ES-I3 (cell line): ENCODE results near the gene CALN1.
"Not testable (repeated sequence)": the region's sequence is repeated elsewhere in the genome, so short reads cannot be mapped to it uniquely, and the experiment has no call there.

ENCODE experiments used
- H3K36me3 ChIP-seq: 2 replicates; pipeline ENCODE4 v1.6.1; 2013; ENCODE audit warnings: mild to moderate bottlenecking, low read length, control low read depth, moderate library complexity; ENCODE audit not compliant: insufficient read depth
- H3K4me1 ChIP-seq: 2 replicates; pipeline ENCODE4 v1.6.1; 2013; ENCODE audit warnings: mild to moderate bottlenecking, control low read depth, low read length; ENCODE audit not compliant: insufficient read depth
- H3K9ac ChIP-seq: 2 replicates; pipeline ENCODE4 v1.6.1; 2013; ENCODE audit warnings: low read depth, mild to moderate bottlenecking, low read length, moderate library complexity
- H3K9me3 ChIP-seq: 2 replicates; pipeline ENCODE4 v1.6.1; 2013; ENCODE audit warnings: mild to moderate bottlenecking, low read length, moderate library complexity; ENCODE audit not compliant: control insufficient read depth, insufficient read depth

The CALN1 gene

DNA sequence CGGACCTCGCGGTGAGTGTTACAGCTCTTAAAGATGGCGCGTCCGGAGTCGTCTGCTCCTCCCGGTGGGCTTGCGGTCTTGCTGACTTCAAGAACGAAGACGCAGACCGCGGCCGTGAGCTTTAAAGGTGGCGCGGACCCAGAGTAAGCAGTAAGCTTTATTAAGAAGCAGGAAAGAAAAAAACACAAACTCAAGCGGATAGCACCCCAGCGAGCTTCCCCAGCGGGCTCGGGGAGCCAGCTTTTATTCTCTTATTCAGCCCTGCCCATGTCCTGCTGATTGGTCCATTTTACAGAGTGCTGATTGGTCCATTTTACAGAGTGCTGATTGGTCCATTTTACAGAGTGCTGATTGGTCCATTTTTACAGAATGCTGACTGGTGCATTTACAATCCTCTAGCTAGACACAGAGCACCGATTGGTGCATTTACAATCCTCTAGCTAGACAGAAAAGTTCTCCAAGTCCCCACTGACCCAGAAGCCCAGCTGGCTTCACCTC, at the start of gene CALN1:
TSS of gene CALN1 (minus strand) at position 218 of the 498 bp plus-strand sequence.
- H3K4me1 ChIP-seq, H3K9ac ChIP-seq, H3K36me3 ChIP-seq, H3K9me3 ChIP-seq: not testable (repeated sequence)

DNA sequence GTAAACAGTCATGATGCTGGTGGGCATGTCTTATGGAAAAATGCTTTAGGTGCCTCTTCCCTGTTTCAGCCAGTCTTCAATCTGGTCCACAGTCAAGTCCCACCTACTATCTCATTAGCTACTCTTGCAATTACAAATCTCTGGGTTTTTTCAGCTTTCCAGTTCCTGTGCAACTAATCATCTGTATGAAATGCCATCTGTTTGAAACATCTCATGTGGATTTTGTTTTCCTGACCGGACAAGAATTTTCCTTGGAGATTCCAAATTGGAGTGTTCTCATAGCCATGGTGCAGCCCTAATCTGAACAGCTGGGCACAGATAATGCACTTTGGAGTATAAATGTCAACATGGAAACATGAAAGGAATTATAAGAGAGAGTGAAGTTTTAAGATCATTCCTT, 41.3 kb upstream of the CALN1 start:
- Histone ChIP-seq H3K36me3 (no peaks in the 10 kb centered on the region), H3K4me1 (no peaks in the 10 kb centered on the region), H3K9ac (no peak overlapping the region), H3K9me3 (no peaks in the 10 kb centered on the region)

DNA sequence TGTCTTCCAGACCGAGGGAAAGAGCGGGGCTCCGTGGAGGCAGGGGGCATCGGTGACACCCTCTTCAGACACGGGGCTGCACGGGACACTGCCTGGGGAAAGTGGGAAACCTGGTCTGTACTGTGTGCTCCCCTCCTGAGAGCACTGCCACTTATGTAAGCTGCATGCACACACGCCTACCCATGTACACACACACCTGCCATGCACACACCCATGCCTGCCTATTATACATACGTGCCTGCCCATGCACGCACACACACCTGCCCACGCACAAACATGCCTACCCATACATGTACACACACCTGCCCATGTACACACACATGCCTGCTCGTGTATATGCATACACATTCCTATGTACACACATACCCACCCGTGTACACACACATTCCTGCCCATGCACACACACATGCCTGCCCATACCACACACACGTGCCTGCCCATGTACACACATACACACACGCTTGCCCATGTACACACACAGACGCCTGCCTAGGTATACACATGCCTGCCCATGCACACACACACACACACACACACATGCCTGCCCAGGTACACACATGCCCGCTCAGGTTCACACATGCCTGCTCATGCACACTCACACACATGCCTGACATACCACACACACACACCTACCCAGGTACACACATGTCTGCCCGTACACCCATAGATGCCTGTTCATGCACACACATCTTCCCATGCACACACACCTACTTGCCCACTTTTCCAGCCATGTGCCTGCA, 35.5 kb upstream of the CALN1 start:
- Histone ChIP-seq H3K36me3 (no peaks in the 10 kb centered on the region), H3K9me3 (no peaks in the 10 kb centered on the region), H3K9ac (no peak overlapping the region), H3K4me1 (peaks cover 11% of the 10 kb centered on the region)

DNA sequence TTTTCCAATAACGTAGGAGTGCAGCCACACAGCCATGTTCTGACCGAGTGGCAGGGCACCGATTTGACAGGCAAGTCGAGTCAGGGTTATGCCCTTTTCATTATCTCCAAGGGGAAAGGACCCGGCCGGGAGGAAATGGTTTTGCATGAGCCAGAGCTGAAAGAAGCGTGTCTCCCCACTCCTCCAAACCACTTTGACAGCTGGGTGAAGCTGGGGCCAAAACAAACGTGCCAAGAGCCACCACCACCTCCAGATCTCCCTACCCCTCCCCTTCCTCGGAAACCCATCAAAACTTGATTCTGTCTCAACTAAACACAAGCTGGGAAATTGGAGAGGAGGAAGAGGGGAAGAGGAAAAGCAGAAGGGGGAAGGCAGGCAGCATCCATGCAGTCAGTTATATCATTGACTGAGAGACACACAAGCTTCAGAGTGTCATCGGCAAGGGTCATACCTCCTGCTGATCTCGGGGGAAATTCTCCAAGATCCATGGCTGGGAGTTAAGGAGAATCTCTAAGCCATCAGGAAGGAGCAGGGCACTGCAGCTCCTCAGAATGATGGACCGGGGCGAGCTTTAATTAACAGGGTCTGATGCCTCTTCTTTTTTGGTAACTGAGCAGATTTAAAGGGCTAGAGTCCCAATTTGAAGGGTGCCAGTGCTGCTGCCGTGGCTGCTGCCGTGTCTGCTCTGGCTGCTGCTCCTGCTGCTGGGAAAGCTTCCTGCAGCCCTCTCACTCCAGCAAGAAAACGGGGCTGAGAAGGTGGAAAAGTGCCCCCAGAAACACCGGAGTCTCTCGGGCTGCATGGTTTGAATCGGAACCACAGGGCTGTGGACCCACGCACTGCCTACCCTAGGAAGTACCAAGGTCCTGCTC, 34.7 kb upstream of the CALN1 start:
- Histone ChIP-seq H3K4me1 (peaks cover 11% of the 10 kb centered on the region), H3K9me3 (no peaks in the 10 kb centered on the region), H3K9ac (peak overlapping the region; percentile 3; the same call in 1 of the 2 replicates), H3K36me3 (no peaks in the 10 kb centered on the region)

DNA sequence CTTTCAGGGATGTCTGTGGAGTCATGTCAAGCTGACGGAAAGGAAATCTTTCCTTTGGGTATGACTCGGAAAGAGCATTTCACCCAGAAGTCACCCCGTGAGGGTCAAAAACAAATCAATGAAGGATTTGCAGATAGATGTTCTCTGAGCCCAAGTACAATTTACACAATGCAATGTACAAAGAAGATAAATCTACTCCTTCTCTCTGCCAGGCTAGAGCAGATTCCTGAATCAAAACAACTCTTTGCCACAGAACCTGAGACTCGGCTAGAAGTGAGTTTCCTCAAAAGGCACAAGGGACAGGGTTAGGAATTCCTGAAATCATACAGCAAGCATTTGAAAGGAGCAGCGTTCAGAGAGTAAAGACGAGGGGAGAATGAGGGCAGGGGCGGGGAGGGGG, 34.0 kb upstream of the CALN1 start:
- Histone ChIP-seq H3K4me1 (peaks cover 11% of the 10 kb centered on the region), H3K9ac (no peak overlapping the region; the same call in 1 of the 2 replicates), H3K36me3 (no peaks in the 10 kb centered on the region), H3K9me3 (no peaks in the 10 kb centered on the region)

DNA sequence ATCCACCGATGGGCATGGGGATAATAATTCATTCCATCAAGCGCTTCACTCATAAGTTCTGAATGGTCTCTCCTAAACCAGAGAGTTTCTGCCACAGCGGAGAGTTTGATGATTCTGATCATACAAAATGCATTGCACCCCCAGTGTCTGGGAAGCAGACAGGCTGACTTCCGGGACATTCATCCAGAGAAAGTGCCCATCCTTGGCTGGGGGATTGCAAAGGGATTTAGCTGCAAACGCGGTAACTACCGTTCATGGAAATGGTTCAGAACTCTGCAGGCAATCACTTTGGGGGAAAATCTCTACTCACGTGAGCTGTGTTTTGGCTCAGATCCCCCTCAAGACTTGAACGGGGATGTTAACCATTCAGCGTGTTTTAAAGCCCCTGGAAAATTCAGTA, 33.4 kb upstream of the CALN1 start:
- Histone ChIP-seq H3K9me3 (no peaks in the 10 kb centered on the region), H3K36me3 (no peaks in the 10 kb centered on the region), H3K9ac (no peak overlapping the region), H3K4me1 (peaks cover 11% of the 10 kb centered on the region)

DNA sequence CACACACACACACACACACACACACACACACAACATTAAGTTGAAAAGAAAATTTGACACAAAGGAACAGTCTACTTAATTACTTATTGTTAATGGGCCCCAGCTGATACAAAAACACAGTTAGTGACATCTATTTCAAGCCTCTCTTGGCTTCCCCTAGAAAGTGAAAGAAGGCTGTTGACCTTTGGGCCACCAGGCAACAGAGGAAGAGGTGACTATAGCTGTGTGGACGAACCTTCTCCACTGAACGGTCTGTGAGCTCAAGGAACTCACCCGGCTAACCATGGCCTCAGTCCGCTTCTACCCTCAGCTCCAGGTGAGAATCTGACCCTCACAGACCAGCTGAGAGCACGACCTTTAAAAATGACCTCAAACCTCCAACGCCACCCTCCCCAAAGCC, 32.9 kb upstream of the CALN1 start:
- H3K9me3 ChIP-seq: no peaks in the 10 kb centered on the region
- H3K4me1 ChIP-seq: peaks cover 11% of the 10 kb centered on the region
- no peaks in the 10 kb centered on the region for H3K36me3 ChIP-seq
- H3K9ac ChIP-seq: no peak overlapping the region

DNA sequence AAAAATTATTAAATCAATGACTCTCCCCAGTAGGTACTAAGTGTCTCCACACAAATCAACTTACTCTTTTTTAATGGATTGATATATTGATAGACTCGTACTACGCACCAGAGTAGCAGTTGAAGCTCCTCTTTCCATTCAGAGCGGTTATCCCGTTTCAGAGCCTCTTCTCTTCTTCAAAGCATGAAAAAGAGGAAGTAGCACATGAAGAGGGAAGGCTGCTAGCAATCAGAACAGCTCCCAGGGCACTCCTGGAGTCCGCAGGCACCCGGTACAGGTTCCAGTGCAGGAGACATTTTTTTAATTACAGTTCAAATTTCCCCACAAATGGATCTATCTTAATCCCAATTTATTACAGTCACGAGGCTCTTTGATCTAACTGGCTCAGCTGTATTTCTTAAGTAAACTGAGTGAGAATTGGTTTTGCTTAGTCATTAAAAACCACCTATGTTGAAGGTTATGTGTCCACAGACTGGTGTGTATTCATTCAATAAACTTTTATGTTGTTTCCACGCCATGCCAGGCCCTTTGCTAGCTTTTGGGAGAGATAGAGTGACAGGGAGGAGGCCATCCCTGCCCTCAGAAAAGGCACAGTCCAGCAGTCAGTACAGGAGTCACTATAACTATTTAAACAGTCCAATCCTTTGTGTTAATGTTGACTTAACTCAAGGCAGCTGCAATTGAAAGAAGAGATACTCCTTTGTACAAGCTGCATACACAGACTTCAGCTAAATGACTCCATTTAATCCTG, 32.1 kb upstream of the CALN1 start:
- Histone ChIP-seq H3K9me3 (no peaks in the 10 kb centered on the region), H3K4me1 (peaks cover 11% of the 10 kb centered on the region), H3K36me3 (no peaks in the 10 kb centered on the region), H3K9ac (no peak overlapping the region)

DNA sequence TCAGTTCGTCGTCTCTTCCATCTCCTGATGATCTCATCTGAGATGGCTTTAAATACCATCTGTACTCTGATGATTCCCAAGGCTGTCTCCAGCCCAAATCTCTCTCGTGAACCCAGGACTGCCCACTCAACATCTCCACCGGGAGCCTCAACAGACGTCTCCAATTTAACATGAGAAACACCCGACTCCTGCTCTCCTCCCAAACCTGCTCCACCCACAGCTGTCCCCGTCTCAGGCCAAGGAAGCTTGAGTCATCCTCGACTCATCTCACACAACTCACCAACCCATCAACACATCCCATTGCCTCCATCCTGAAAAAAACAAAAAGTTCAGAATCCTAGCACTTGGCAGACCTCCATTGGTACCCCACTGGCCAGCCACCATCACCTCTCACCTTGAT, 29.7 kb upstream of the CALN1 start:
- Histone ChIP-seq H3K9me3 (no peaks in the 10 kb centered on the region), H3K9ac (no peak overlapping the region), H3K36me3 (no peaks in the 10 kb centered on the region), H3K4me1 (peaks cover 9% of the 10 kb centered on the region)

DNA sequence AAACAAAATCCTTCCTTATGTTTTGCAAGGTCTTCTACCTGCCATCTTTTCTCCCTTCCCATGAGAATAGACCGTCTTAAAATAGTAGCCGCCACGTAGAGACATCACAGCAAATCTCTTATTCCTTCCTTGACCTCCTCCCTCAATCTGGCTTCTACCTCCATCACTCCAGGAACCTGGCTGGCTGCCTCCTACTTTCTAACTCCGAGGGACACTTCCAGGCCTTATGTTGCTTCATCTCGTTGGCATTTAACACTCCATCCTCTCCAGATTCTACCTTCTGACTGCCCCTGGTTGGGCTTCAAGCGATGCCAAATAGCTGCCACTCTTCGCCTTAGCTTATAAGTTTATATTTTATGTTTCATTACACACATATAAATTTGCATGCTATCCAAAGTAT, 26.4 kb upstream of the CALN1 start:
- no peak overlapping the region for H3K9ac ChIP-seq
- no peaks in the 10 kb centered on the region for H3K4me1 ChIP-seq
- no peaks in the 10 kb centered on the region for H3K9me3 ChIP-seq
- no peaks in the 10 kb centered on the region for H3K36me3 ChIP-seq

DNA sequence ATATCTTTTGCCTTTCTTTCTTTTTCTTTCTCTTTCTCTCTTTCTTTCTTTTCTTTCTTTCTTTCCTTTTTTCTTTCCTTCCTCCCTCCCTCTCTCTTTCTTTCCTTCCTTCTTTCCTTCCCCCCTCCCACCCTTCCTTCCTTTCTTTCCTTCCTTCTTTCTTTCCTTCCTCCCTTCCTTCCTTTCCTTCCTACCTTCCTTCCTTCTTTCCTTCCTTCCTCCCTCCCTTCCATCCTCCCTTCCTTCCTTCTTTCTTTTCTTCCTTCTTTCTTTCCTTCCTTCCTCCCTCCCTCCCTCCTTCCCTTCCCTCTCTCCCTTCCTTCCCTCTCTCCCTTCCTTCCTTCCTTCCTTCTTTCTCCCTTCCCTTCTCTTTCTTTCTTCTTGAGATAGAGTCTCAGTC, 25.5 kb upstream of the CALN1 start:
- H3K4me1 ChIP-seq: no peaks in the 10 kb centered on the region
- H3K9me3 ChIP-seq: no peaks in the 10 kb centered on the region
- no peaks in the 10 kb centered on the region for H3K36me3 ChIP-seq
- no peak overlapping the region for H3K9ac ChIP-seq

DNA sequence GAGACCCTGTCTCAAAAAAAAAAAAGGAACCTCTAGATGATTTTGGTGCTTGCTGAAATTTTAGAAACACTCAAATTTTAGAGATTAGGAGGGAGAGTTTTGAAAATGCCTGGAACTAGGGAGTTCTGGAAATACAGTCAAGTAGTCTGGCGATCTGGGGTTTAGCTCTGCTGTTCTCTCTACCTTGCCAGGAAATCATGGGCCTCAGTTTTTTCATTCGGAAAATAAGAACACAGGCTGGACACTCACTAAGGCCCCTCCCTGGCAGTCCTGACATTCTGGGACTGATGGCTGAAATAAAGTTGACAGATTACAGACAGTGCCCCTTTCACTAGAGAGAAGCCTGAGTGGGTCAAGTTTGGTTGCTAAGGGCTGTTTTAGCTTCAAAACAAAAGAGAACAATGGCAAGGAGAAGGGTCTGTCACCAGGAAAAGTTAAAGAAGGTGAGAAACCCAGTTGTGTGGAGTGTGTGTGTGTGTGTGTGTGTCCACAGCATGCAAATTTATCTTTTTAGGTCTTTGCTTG, 25.0 kb upstream of the CALN1 start:
- Histone ChIP-seq H3K9me3 (no peaks in the 10 kb centered on the region), H3K4me1 (no peaks in the 10 kb centered on the region), H3K9ac (no peak overlapping the region), H3K36me3 (no peaks in the 10 kb centered on the region)

DNA sequence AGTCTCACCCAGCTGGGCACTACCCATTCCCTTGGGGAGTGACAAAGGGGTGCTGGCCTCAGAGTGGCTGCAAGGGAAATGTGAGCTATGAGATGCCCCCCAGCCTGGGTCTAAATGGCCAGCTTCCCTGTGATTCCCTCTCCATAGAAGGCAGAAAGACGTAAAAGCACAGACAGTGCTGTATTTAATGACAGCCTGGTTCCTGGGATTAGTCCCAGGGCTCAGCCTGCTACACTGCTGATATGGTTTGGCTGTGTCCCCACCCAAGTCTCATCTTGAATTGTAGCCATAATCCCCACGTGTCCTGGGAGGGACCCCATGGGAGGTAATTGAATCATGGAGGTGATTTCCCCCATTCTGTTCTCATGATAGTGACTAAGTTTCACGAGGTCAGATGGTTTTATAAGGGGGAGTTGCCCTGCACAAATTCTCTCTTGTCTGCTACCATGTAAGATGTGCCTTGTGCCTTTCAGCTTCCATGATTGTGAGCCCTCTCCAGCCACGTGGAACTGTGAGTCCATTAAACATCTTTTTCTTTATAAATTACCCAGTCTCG, 23.9 kb upstream of the CALN1 start:
- H3K4me1 ChIP-seq: no peaks in the 10 kb centered on the region
- no peak overlapping the region for H3K9ac ChIP-seq
- H3K9me3 ChIP-seq: no peaks in the 10 kb centered on the region
- H3K36me3 ChIP-seq: no peaks in the 10 kb centered on the region

DNA sequence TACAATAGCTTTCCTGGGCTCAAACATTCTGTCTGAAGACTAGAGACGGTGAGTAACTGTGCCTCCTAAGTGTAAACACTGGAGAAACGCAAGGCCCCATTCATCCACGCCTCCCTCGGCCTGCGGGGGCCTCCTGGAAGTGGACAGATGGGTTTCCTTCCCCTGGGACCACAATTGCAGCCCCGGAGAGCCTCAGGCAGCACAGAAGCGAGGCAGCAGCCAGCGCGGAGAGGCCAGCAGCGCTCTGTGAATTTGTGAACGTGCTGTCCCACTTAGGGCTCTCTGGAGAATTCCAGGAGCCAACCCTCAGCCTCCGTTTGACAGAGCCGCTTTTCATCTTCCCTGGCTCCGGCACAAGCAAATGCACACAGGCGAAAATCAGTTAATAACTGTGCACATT, 23.2 kb upstream of the CALN1 start:
- Histone ChIP-seq H3K36me3 (no peaks in the 10 kb centered on the region), H3K9me3 (no peaks in the 10 kb centered on the region), H3K4me1 (no peaks in the 10 kb centered on the region), H3K9ac (no peak overlapping the region)
